Lung (tissue), 12 donors: ENCODE data around the gene CDH26. TPM values are rescaled to one million over a fixed set of nuclear protein-coding genes. Genes with fewer than 3 reads are reported as not detected.

Experiments used
- ATAC-seq: fragments of 200-7000 bp; cut with Tn5 transposase; one replicate; pipeline ENCODE4 v1.9.1; 2020; ENCODE audit warnings: moderate number of reproducible peaks; ENCODE audit not compliant: insufficient read depth, low FRiP score
- DNase-seq, 3 donors: peaks; one replicate each; pipeline ENCODE4 v3.0.0-alpha.2; 2013 to 2017
- H3K27ac ChIP-seq, 2 donors: one replicate each; pipeline ENCODE4 v1.5.1; 2013; ENCODE audit warnings: mild to moderate bottlenecking in 2 of 2, moderate library complexity in 2 of 2, control low read depth in 1 of 2, inconsistent platforms in 1 of 2, low read depth in 1 of 2, low read length in 1 of 2
- H3K27me3 ChIP-seq, 3 donors: one replicate each; pipeline ENCODE4 v1.5.1; 2013; ENCODE audit warnings: low read length in 2 of 3; ENCODE audit not compliant: control insufficient read depth in 3 of 3, insufficient read depth in 3 of 3
- H3K36me3 ChIP-seq, 4 donors: one replicate each; pipeline ENCODE4 v1.5.1; 2013; ENCODE audit warnings: low read length in 4 of 4, mild to moderate bottlenecking in 1 of 4, moderate library complexity in 1 of 4; ENCODE audit not compliant: control insufficient read depth in 4 of 4, insufficient read depth in 4 of 4
- H3K4me1 ChIP-seq, 5 donors: one replicate each; pipeline ENCODE4 v1.5.1; 2013; ENCODE audit warnings: low read length in 5 of 5, mild to moderate bottlenecking in 2 of 5, moderate library complexity in 1 of 5; ENCODE audit not compliant: control insufficient read depth in 5 of 5, insufficient read depth in 5 of 5
- H3K4me3 ChIP-seq: one replicate; pipeline ENCODE4 v1.5.1; 2013; ENCODE audit warnings: mild to moderate bottlenecking, control low read depth, moderate library complexity
- H3K9ac ChIP-seq, 2 donors: one replicate each; pipeline ENCODE4 v1.5.1; 2013; ENCODE audit warnings: low read length in 2 of 2, control low read depth in 1 of 2; ENCODE audit not compliant: insufficient read depth in 1 of 2
- H3K9me3 ChIP-seq, 4 donors: one replicate each; pipeline ENCODE4 v1.5.1; 2013; ENCODE audit warnings: low read length in 3 of 4, mild to moderate bottlenecking in 1 of 4, moderate library complexity in 1 of 4; ENCODE audit not compliant: control insufficient read depth in 4 of 4, insufficient read depth in 3 of 4
- CTCF ChIP-seq: IDR thresholded peaks from 2 replicates; pipeline ENCODE4 v1.5.1; 2012; ENCODE audit warnings: mild to moderate bottlenecking; ENCODE audit errors: control extremely low read depth, extremely low read depth
- WGBS, 2 donors: extraction: QIAGEN DNeasy Blood & Tissue Kit; methylation state at CpG; one replicate each; pipeline ENCODE4 v1.1.7; 2013; 5-methylcytosine and 5-hydroxymethylcytosine counted together
- polyA plus RNA-seq, 2 donors: library from polyadenylated mRNA; stranded (reverse); fragments of 200-250 nt; gene quantifications; one replicate each; pipeline ENCODE4 v1.2.1, GENCODE V29; 2013
- total RNA-seq, 2 donors: library from RNA; depleted of rRNA in 1 of 2; stranded (reverse); fragments of >200 nt in 1 of 2; gene quantifications; one replicate each; pipeline ENCODE4 v1.2.1, GENCODE V29; 2014 to 2021
- donor health status: control.
- donor health status: control.
- donor health status: Bipolar disorder and iron deficiency.
- donor health status: healthy.
- donor health status: DM: yes; HTN: yes; CAD: no.

The CDH26 gene
- total and polyA plus RNA-seq, 4 donors, result 5.7 to 11.3 (median 7.8) TPM

GRCh38 chr20:59987135-59987534 lies 28.9 kb downstream of the CDH26 start:
- H3K9me3 ChIP-seq, result no peaks in the 10 kb centered on the region
- H3K9ac ChIP-seq, result no peak overlapping the region
- ATAC-seq, result no peak
- no peak overlapping the region for H3K4me3 ChIP-seq
- peaks cover 0 to 21% (median 0%) of the 10 kb centered on the region in 5 donors for H3K4me1 ChIP-seq
- WGBS, 2 donors, result 92 to 94% methylated on average over 7 of the region's 7 CpGs
- H3K27me3 ChIP-seq, result no peaks in the 10 kb centered on the region
- H3K27ac ChIP-seq, result no peak overlapping the region
- no peak for TF ChIP-seq CTCF
- H3K36me3 ChIP-seq, result peaks cover 0 to 1% (median 0%) of the 10 kb centered on the region in 4 donors
- no peak for DNase-seq

GRCh38 chr20:59988141-59988540 lies 29.9 kb downstream of the CDH26 start:
- Histone ChIP-seq H3K4me1 (peaks cover 0 to 18% (median 7%) of the 10 kb centered on the region in 5 donors), H3K27ac (no peak overlapping the region), H3K9ac (no peak overlapping the region), H3K27me3 (no peaks in the 10 kb centered on the region), H3K36me3 (peaks cover 0 to 1% (median 0%) of the 10 kb centered on the region in 4 donors), H3K9me3 (no peaks in the 10 kb centered on the region), H3K4me3 (no peak overlapping the region)
- ATAC-seq (peak; percentile 58), DNase-seq (no peak)
- WGBS, 2 donors, result 62 to 81% methylated on average over 5 of the region's 5 CpGs
- TF ChIP-seq CTCF, result no peak

- Histone ChIP-seq H3K4me1 (peaks cover 0 to 21% (median 7%) of the 10 kb centered on the region in 5 donors), H3K27me3 (no peaks in the 10 kb centered on the region), H3K9ac (no peak overlapping the region), H3K9me3 (no peaks in the 10 kb centered on the region), H3K4me3 (no peak overlapping the region), H3K36me3 (peaks cover 0 to 1% (median 0%) of the 10 kb centered on the region in 4 donors), H3K27ac (no peak overlapping the region)
- DNase-seq, result peak in 2 of 3 donors; percentile 83 to 86
- TF ChIP-seq CTCF, result no peak
- no peak for ATAC-seq
- 75 to 80% methylated on average over 4 of the region's 4 CpGs for WGBS, 2 donors
Measured at GRCh38 chr20:59992526-59993084, 34.4 kb downstream of the CDH26 start.
